Measurements from ENCODE around the gene DIAPH2.

DIAPH2 gene

GRCh38 chrX:97490656-97491055 is 806.0 kb downstream of the DIAPH2 start:
- Histone ChIP-seq H3K27ac (ENCODE audit: extremely low read depth, low read depth, low read length) (no peak overlapping the region), H3K4me1 (ENCODE audit: control insufficient read depth, insufficient read depth, low read length) (no peaks in the 10 kb centered on the region), H3K4me3 (ENCODE audit: low read depth, low read length) (no peak overlapping the region), H3K36me3 (ENCODE audit: control insufficient read depth in 2 of 2, insufficient read depth in 1 of 2, low read length in 2 of 2) (no peaks in the 10 kb centered on the region), H3K9me3 (ENCODE audit: control insufficient read depth, insufficient read depth, low read depth, low read length) (no peaks in the 10 kb centered on the region)
- no peak for TF ChIP-seq ZNF560 (tag by site-specific recombination; IDR thresholded peaks at IDR 0.05; ENCODE audit: borderline replicate concordance)
- no peak for TF ChIP-seq INSM2 (tag by site-specific recombination; IDR thresholded peaks at IDR 0.05)
- no peak for TF ChIP-seq ZNF18 (tag by site-specific recombination; IDR thresholded peaks at IDR 0.05)
- no peak for TF ChIP-seq ZNF146 (tag by site-specific recombination; IDR thresholded peaks at IDR 0.05)
- TF ChIP-seq ZNF658 (tag by site-specific recombination; IDR thresholded peaks at IDR 0.05) = no peak
- no peak for TF ChIP-seq GLI4 (tag by site-specific recombination; IDR thresholded peaks at IDR 0.05)
- no peak for TF ChIP-seq ZSCAN18 (tag by site-specific recombination; IDR thresholded peaks at IDR 0.05)
- no peak for TF ChIP-seq ZNF16 (tag by site-specific recombination; IDR thresholded peaks at IDR 0.05; ENCODE audit: low read depth)
- no peak for TF ChIP-seq SCRT2 (tag by site-specific recombination; IDR thresholded peaks at IDR 0.05)
- TF ChIP-seq ZFP41 (tag by site-specific recombination; IDR thresholded peaks at IDR 0.05; ENCODE audit: borderline replicate concordance) = no peak
- no peak for TF ChIP-seq ZNF335 (tag by site-specific recombination; conservative IDR thresholded peaks at IDR 0.05)
- TF ChIP-seq SETDB1 (IDR thresholded peaks at IDR 0.05; ENCODE audit: insufficient read length, low read length) = no peak
- POLR2A ChIA-PET = no interaction called here
- CTCF ChIA-PET = no interaction called here

GRCh38 chrX:97494756-97495372 is 810.2 kb downstream of the DIAPH2 start:
- no peaks in the 10 kb centered on the region for H3K9me3 ChIP-seq (ENCODE audit: control insufficient read depth, insufficient read depth, low read depth, low read length)
- TF ChIP-seq ZNF324 (tag by site-specific recombination; IDR thresholded peaks at IDR 0.05) (no peak), TRIM28 (IDR thresholded peaks at IDR 0.05; ENCODE audit: borderline replicate concordance, low read length) (no peak), ZNF266 (tag by site-specific recombination; IDR thresholded peaks at IDR 0.05; ENCODE audit: low read depth) (no peak), ZNF23 (tag by site-specific recombination; IDR thresholded peaks at IDR 0.05; ENCODE audit: borderline replicate concordance) (no peak), ZNF214 (tag by site-specific recombination; IDR thresholded peaks at IDR 0.05; ENCODE audit: borderline replicate concordance) (no peak), OVOL3 (tag by site-specific recombination; IDR thresholded peaks at IDR 0.05) (no peak), ZNF274 (IDR thresholded peaks at IDR 0.05; ENCODE audit: low read length) (no peak), ZNF274 (tag by site-specific recombination; IDR thresholded peaks at IDR 0.05; ENCODE audit: borderline replicate concordance) (no peak)
- H3K27ac ChIP-seq (ENCODE audit: extremely low read depth, low read depth, low read length) = no peak overlapping the region
- no peak overlapping the region for H3K4me3 ChIP-seq (ENCODE audit: low read depth, low read length)
- H3K4me1 ChIP-seq (ENCODE audit: control insufficient read depth, insufficient read depth, low read length) = no peaks in the 10 kb centered on the region
- CTCF ChIA-PET = no interaction called here
- POLR2A ChIA-PET = no interaction called here
- no peaks in the 10 kb centered on the region for H3K36me3 ChIP-seq (ENCODE audit: control insufficient read depth in 2 of 2, insufficient read depth in 1 of 2, low read length in 2 of 2)

All from HEK293 (cell line).